ENCODE results near the gene UNC45A.

DNA sequence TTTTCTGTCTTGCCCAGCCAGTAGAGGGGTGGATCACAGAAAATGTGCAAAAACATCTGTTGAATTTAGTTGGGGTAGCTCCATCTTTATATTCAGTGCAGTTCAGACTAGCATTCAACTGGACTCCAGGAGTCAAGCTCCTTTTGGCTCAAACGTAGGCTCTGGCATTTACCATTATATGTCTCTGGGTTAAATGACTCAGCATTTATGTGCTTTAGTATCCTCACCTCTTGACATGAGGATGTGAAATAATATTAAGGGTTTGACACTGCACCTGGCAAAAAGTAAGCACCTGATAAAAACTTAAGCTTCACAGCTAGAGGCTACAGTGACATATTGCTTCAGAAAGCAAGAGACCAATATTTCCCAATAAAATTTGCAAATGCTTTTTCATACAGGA, 44.5 kb downstream of the UNC45A start:
- TF ChIP-seq, protein P1, sequence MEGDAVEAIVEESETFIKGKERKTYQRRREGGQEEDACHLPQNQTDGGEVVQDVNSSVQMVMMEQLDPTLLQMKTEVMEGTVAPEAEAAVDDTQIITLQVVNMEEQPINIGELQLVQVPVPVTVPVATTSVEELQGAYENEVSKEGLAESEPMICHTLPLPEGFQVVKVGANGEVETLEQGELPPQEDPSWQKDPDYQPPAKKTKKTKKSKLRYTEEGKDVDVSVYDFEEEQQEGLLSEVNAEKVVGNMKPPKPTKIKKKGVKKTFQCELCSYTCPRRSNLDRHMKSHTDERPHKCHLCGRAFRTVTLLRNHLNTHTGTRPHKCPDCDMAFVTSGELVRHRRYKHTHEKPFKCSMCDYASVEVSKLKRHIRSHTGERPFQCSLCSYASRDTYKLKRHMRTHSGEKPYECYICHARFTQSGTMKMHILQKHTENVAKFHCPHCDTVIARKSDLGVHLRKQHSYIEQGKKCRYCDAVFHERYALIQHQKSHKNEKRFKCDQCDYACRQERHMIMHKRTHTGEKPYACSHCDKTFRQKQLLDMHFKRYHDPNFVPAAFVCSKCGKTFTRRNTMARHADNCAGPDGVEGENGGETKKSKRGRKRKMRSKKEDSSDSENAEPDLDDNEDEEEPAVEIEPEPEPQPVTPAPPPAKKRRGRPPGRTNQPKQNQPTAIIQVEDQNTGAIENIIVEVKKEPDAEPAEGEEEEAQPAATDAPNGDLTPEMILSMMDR (IDR thresholded peaks at IDR 0.05; ENCODE audit: low read length): no peak
- no peak for TF ChIP-seq EZH2 (IDR thresholded peaks at IDR 0.05; ENCODE audit: borderline replicate concordance, low read length)

All from OCI-LY1 (cell line).